Muscle of leg (tissue), 11 donors: ENCODE results near the gene PCSK5. TPM values are rescaled to one million over a fixed set of nuclear protein-coding genes. Genes with fewer than 3 reads are reported as not detected.

Source experiments
- DNase-seq: peaks from one replicate; pipeline ENCODE4 v3.0.0; 2013
- H3K27ac ChIP-seq: one replicate; pipeline ENCODE4 v1.5.1; 2013; ENCODE audit warnings: mild to moderate bottlenecking, low read length, control low read depth
- H3K27me3 ChIP-seq: one replicate; pipeline ENCODE4 v1.6.1; 2013; ENCODE audit warnings: low read length; ENCODE audit not compliant: control insufficient read depth, insufficient read depth
- H3K36me3 ChIP-seq: one replicate; pipeline ENCODE4 v1.6.1; 2013; ENCODE audit warnings: low read length; ENCODE audit not compliant: control insufficient read depth, insufficient read depth
- H3K4me1 ChIP-seq: one replicate; pipeline ENCODE4 v1.6.1; 2013; ENCODE audit warnings: low read length; ENCODE audit not compliant: control insufficient read depth, insufficient read depth
- H3K4me3 ChIP-seq: one replicate; pipeline ENCODE4 v1.5.1; 2013; ENCODE audit warnings: low read length, control low read depth
- H3K9me3 ChIP-seq: replicated peaks from 2 replicates; pipeline ENCODE4 v1.6.1; 2013; ENCODE audit warnings: low read depth, low read length; ENCODE audit not compliant: control insufficient read depth
- WGBS: methylation state at CpG from one replicate; pipeline ENCODE4 v1.1.5; 2013; ENCODE audit warnings: missing lambda C conversion rate; ENCODE audit not compliant: insufficient coverage; 5-methylcytosine and 5-hydroxymethylcytosine counted together
- polyA plus RNA-seq, 8 donors: library from polyadenylated mRNA; unstranded; fragments of 120-200 nt; gene quantifications; one replicate each; pipeline versions ENCODE4 v1.2.1 to v1.2.3, GENCODE V29; 2013; ENCODE audit warnings: inconsistent platforms in 1 of 8, low replicate concordance in 1 of 8; ENCODE audit not compliant: insufficient read length in 8 of 8, insufficient read depth in 1 of 8
- total RNA-seq: library from RNA; stranded (reverse); fragments of 120-200 nt; gene quantifications from one replicate; pipeline ENCODE4 v1.2.4, GENCODE V29; 2013

PCSK5 gene
- total and polyA plus RNA-seq, 9 donors, result 12.9 to 22.1 (median 16.7) TPM

DNA sequence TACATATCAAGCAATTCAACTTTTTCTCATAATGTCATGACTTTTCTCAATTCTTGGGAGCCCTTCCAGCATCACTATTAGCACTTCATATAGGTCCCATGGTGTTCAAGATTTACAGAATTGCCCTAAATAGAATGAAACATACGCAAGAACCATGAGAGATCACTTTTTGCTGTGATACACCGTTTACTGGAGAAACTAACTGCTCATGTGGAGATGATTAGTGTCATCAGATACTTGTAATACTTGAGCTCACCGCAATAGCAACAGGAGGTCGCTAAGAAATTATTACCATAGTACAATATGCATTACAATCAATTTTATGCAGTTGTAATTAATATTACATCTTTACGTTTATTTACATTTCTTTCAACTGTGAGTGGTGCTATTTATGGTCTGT is 4.8 kb upstream of the PCSK5 start:
- no CpG with 5 or more reads among the region's 5 CpGs for WGBS
- H3K9me3 ChIP-seq, result no peaks in the 10 kb centered on the region

DNA sequence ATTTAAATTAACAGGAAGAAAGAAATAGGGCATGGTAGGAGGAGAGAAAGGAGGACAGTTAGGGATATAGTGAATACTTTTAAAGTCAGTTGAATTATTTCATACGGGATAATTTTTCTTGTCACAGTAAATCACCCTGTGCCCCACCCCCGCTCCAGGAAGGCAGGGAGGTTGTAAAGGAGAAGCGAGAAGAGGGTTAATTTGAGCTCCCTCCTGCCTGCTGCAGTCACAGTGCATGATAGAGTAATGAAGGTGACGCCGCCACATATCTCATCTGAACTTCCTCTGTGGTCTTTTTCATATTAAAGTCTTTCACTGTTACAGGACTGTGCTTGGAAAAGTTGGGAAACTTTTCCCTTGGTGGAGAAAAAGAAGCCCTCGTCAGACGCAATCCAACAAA is 896 bp upstream of the PCSK5 start:
- whole genome bisulfite sequencing, result 0% methylated on average over 2 of the region's 7 CpGs
- H3K4me1 ChIP-seq, result peaks cover 12% of the 10 kb centered on the region
- H3K4me3 ChIP-seq, result peak overlapping the region; percentile 81
- H3K36me3 ChIP-seq, result no peaks in the 10 kb centered on the region
- H3K27me3 ChIP-seq, result peaks cover 5% of the 10 kb centered on the region
- peak overlapping the region; percentile 95 for H3K27ac ChIP-seq
- no peaks in the 10 kb centered on the region for H3K9me3 ChIP-seq
- no peak for DNase-seq

More for the DNA sequence above, 4.8 kb upstream of the PCSK5 start:
- Histone ChIP-seq H3K27ac (no peak overlapping the region), H3K4me3 (no peak overlapping the region), H3K36me3 (no peaks in the 10 kb centered on the region), H3K4me1 (peaks cover 3% of the 10 kb centered on the region), H3K27me3 (no peaks in the 10 kb centered on the region)
- peak; percentile 48 for DNase-seq

DNA sequence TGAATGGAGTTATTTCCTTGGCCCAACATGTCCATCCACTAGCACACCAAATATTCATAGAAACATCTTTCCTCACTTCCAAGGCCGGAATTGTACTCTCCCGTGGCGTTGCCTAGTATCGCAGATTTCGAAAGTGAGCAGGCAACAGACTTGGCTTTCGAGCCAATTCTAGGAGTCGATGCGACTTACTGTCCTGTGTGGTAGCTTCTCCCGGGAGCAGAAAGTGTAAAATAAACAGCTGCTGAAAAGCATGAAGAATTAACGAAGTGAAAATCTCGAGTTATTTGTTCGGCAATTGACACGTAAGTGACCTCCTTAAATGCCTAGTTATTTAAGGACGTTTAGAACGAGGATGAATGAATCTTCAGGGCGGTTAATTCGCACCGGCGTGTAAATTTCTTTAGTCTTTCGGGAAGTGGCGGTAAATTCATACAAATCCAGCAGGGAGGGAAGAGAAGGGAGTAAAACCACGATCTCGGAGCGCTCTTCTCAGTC is 449 bp upstream of the PCSK5 start:
- peaks cover 5% of the 10 kb centered on the region for H3K27me3 ChIP-seq
- H3K36me3 ChIP-seq, result no peaks in the 10 kb centered on the region
- H3K4me1 ChIP-seq, result peaks cover 12% of the 10 kb centered on the region
- H3K27ac ChIP-seq, result peak overlapping the region; percentile 95
- 0% methylated on average over 24 of the region's 24 CpGs for whole genome bisulfite sequencing
- H3K9me3 ChIP-seq, result no peaks in the 10 kb centered on the region
- H3K4me3 ChIP-seq, result peak overlapping the region; percentile 81
- DNase-seq, result peak; percentile 89

DNA sequence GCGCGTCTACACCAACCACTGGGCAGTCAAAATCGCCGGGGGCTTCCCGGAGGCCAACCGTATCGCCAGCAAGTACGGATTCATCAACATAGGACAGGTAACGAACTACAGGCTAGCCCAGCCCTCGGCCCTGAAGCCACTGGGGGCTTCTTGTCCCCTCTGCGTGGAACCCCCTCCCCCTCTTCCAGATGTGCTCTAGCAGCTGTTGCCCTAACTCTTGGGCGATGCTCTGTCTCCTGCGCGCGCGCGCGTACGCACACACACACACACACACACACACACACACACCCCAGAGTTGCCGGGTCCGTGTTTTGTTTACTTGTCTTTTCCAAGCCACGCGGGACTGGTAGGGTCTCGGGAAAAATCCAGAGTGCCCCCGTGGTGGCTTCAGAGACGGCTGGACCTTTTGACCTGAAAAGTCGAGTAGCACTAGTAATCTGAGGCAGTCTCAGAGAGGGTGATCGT is 836 bp downstream of the PCSK5 start:
- Histone ChIP-seq H3K9me3 (no peaks in the 10 kb centered on the region), H3K27me3 (peaks cover 5% of the 10 kb centered on the region), H3K4me1 (peaks cover 16% of the 10 kb centered on the region), H3K27ac (peak overlapping the region; percentile 95), H3K4me3 (peak overlapping the region; percentile 81), H3K36me3 (no peaks in the 10 kb centered on the region)
- 0% methylated on average over 26 of the region's 28 CpGs for WGBS
- DNase-seq, result peak; percentile 84

DNA sequence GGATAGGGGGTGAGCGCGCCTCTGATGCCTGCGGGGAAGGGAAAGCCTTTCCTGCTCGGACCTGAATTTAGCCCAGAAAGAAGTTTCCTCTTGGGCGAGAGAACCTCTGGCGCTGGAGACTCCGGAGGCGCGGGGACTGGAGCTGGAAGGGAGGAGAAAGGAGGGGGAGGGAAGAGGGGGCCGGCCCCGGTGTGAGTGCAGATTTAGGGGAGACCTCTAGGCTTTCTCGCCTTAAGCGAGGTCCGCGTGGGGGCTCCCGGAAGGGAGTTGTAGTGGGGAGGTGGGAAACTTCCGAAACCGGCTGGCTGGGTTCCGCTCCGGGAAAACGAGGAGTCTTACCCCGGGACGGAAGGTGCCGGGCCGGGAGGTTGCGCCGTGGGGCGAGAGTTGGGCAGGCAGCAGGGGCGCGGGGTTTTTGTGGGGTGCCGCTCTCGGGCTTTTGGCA is 1.3 kb downstream of the PCSK5 start:
- Histone ChIP-seq H3K27ac (peak overlapping the region; percentile 95), H3K27me3 (peaks cover 5% of the 10 kb centered on the region), H3K4me3 (peak overlapping the region; percentile 81), H3K36me3 (no peaks in the 10 kb centered on the region), H3K9me3 (no peaks in the 10 kb centered on the region), H3K4me1 (peaks cover 17% of the 10 kb centered on the region)
- peak; percentile 45 for DNase-seq
- WGBS, result 0% methylated on average over 27 of the region's 32 CpGs

- peaks cover 17% of the 10 kb centered on the region for H3K4me1 ChIP-seq
- no peaks in the 10 kb centered on the region for H3K9me3 ChIP-seq
- no peaks in the 10 kb centered on the region for H3K36me3 ChIP-seq
- peak; percentile 36 for DNase-seq
- peak overlapping the region; percentile 81 for H3K4me3 ChIP-seq
- no peak overlapping the region for H3K27ac ChIP-seq
- H3K27me3 ChIP-seq, result peaks cover 5% of the 10 kb centered on the region
- WGBS, result 0% methylated on average over 18 of the region's 31 CpGs
Measured at GRCh38 chr9:75892216-75892911, 1.9 kb downstream of the PCSK5 start.

- DNase-seq, result no peak
- Histone ChIP-seq H3K4me3 (peak overlapping the region; percentile 81), H3K36me3 (no peaks in the 10 kb centered on the region), H3K27me3 (peaks cover 5% of the 10 kb centered on the region), H3K27ac (no peak overlapping the region), H3K9me3 (no peaks in the 10 kb centered on the region), H3K4me1 (peaks cover 17% of the 10 kb centered on the region)
- WGBS, result 70% methylated on average over 2 of the region's 3 CpGs
Measured at GRCh38 chr9:75893106-75893505, 2.6 kb downstream of the PCSK5 start.

DNA sequence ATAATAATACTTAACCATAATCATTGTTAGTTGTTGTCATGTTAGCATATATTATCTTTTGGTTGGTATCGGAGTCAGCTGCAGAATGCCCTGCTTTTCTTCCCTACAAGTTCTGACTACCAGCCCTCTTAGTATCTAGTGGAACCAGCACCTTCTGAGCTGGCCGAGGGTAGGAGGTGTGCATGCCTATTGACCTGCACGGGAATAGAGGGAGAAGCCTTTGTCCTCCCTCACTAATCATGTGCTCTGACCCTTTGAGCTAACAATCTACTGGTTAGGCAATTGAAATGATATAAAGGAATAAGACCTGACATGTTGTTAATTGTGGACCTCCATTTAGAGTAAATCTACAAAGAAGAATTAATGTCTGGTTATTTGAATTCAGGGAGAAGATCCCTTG is 4.1 kb downstream of the PCSK5 start:
- Histone ChIP-seq H3K4me1 (peaks cover 15% of the 10 kb centered on the region), H3K27ac (no peak overlapping the region), H3K9me3 (no peaks in the 10 kb centered on the region), H3K27me3 (peaks cover 5% of the 10 kb centered on the region), H3K36me3 (no peaks in the 10 kb centered on the region), H3K4me3 (no peak overlapping the region)
- WGBS, result no CpG with 5 or more reads among the region's 3 CpGs
- DNase-seq, result no peak

GRCh38 chr9:75895112-75895511 is 4.6 kb downstream of the PCSK5 start:
- WGBS, result no CpG with 5 or more reads among the region's 3 CpGs
- no peak for DNase-seq
- H3K4me1 ChIP-seq, result peaks cover 14% of the 10 kb centered on the region
- H3K36me3 ChIP-seq, result no peaks in the 10 kb centered on the region
- no peak overlapping the region for H3K4me3 ChIP-seq
- H3K9me3 ChIP-seq, result no peaks in the 10 kb centered on the region
- peaks cover 5% of the 10 kb centered on the region for H3K27me3 ChIP-seq
- no peak overlapping the region for H3K27ac ChIP-seq

- Histone ChIP-seq H3K9me3 (no peaks in the 10 kb centered on the region), H3K27ac (no peak overlapping the region), H3K27me3 (peaks cover 5% of the 10 kb centered on the region), H3K36me3 (no peaks in the 10 kb centered on the region), H3K4me3 (no peak overlapping the region), H3K4me1 (peaks cover 14% of the 10 kb centered on the region)
- peak; percentile 24 for DNase-seq
- WGBS, result 56% methylated on average over 2 of the region's 3 CpGs
Measured at GRCh38 chr9:75896193-75896592, 5.7 kb downstream of the PCSK5 start.
